Hepatic stellate cell (primary cell): ENCODE measurements around the gene GK.
"Not testable (repeated sequence)": the region's sequence is repeated elsewhere in the genome, so short reads cannot be mapped to it uniquely, and the experiment has no call there.

Experiments
- DNase-seq: peaks from one replicate; pipeline ENCODE4 v3.0.0; 2011; ENCODE audit warnings: low spot score

Gene GK

GRCh38 chrX:30654386-30654785 is 1.2 kb downstream of the GK start:
- not testable (repeated sequence) for DNase-seq

- DNase-seq, result no peak
These were observed 1.9 kb downstream of the GK start for GRCh38 chrX:30654989-30655607.

- no peak for DNase-seq
These were observed 2.8 kb downstream of the GK start for GRCh38 chrX:30655991-30656390.

- DNase-seq, result no peak
These were observed 4.3 kb downstream of the GK start for GRCh38 chrX:30657196-30658161.

GRCh38 chrX:30659421-30659820 is 6.2 kb downstream of the GK start:
- peak; percentile 72 for DNase-seq

- DNase-seq, result no peak
These were observed 8.0 kb downstream of the GK start for GRCh38 chrX:30661228-30661627.

GRCh38 chrX:30663322-30663721 is 10.1 kb downstream of the GK start:
- DNase-seq, result no peak

GRCh38 chrX:30665471-30665870 is 12.2 kb downstream of the GK start:
- no peak for DNase-seq

GRCh38 chrX:30666094-30666493 is 12.9 kb downstream of the GK start:
- no peak for DNase-seq

GRCh38 chrX:30668581-30668980 is 15.4 kb downstream of the GK start:
- DNase-seq, result no peak

GRCh38 chrX:30671189-30671588 is 18.0 kb downstream of the GK start:
- not testable (repeated sequence) for DNase-seq

GRCh38 chrX:30673127-30673796 is 20.0 kb downstream of the GK start:
- DNase-seq, result no peak

GRCh38 chrX:30673884-30674598 is 20.8 kb downstream of the GK start:
- DNase-seq, result no peak

GRCh38 chrX:30674799-30675198 is 21.6 kb downstream of the GK start:
- no peak for DNase-seq

GRCh38 chrX:30679369-30679768 is 26.1 kb downstream of the GK start:
- DNase-seq, result no peak

- no peak for DNase-seq
These were observed 27.4 kb downstream of the GK start for GRCh38 chrX:30680618-30681017.

GRCh38 chrX:30688641-30689040 is 35.4 kb downstream of the GK start:
- DNase-seq, result no peak

- DNase-seq, result no peak
These were observed 35.9 kb downstream of the GK start for GRCh38 chrX:30689116-30689515.

GRCh38 chrX:30690330-30690729 is 37.1 kb downstream of the GK start:
- DNase-seq, result no peak

- no peak for DNase-seq
These were observed 40.9 kb downstream of the GK start for GRCh38 chrX:30693999-30694650.

- DNase-seq, result peak; percentile 45
These were observed 49.5 kb downstream of the GK start for GRCh38 chrX:30702736-30703135.
